Measurements from ENCODE around the gene GARIN5B. TPM values are rescaled to one million over a fixed set of nuclear protein-coding genes. Genes with fewer than 3 reads are reported as not detected.
A peak's percentile ranks its signal among the peaks of the same experiment; 100 is the strongest.

The GARIN5B gene
- total and polyA plus RNA-seq, 12 donors, result not detected

GRCh38 chr19:55344444-55344843 is 18.6 kb downstream of the GARIN5B start:
- Histone ChIP-seq H3K27ac (no peak overlapping the region), H3K36me3 (replicated peaks in 1 of 2) (peaks cover 0 to 21% of the 10 kb centered on the region in 2 donors), H3K27me3 (no peaks in the 10 kb centered on the region), H3K9me3 (replicated peaks in 1 of 3) (no peaks in the 10 kb centered on the region), H3K4me3 (no peak overlapping the region), H3K4me1 (replicated peaks in 1 of 2) (peaks cover 14 to 15% of the 10 kb centered on the region in 2 donors)
- TF ChIP-seq POLR2A (IDR thresholded peaks at IDR 0.05) (no peak), CTCF (IDR thresholded peaks at IDR 0.05) (no peak)
- DNase-seq, result no peak
- intact Hi-C loops (cut with DNase I), result no loop called here
- WGBS, 4 donors, result 83 to 89% (median 87%) methylated on average over 8 to 9 of the region's 9 CpGs

- intact Hi-C loops (cut with DNase I), result no loop called here
- 77 to 93% (median 87%) methylated on average over 16 to 50 of the region's 50 CpGs for WGBS, 4 donors
- Histone ChIP-seq H3K4me1 (replicated peaks in 1 of 2) (peaks cover 14 to 15% of the 10 kb centered on the region in 2 donors), H3K27ac (no peak overlapping the region), H3K4me3 (peak overlapping the region in 1 of 4 donors; percentile 66), H3K27me3 (no peaks in the 10 kb centered on the region), H3K36me3 (replicated peaks in 1 of 2) (peaks cover 0 to 21% of the 10 kb centered on the region in 2 donors), H3K9me3 (replicated peaks in 1 of 3) (no peaks in the 10 kb centered on the region)
- no peak for DNase-seq
- no peak for TF ChIP-seq POLR2A (IDR thresholded peaks at IDR 0.05)
- TF ChIP-seq CTCF (IDR thresholded peaks at IDR 0.05), result no peak
Measured at GRCh38 chr19:55341595-55342531, 21.2 kb downstream of the GARIN5B start.

- H3K27ac ChIP-seq, result no peak overlapping the region
- H3K36me3 ChIP-seq (replicated peaks in 1 of 2), result peaks cover 0 to 21% of the 10 kb centered on the region in 2 donors
- intact Hi-C loops (cut with DNase I), result no loop called here
- TF ChIP-seq CTCF (IDR thresholded peaks at IDR 0.05) (no peak), POLR2A (IDR thresholded peaks at IDR 0.05) (no peak)
- H3K4me3 ChIP-seq, result peak overlapping the region in 2 of 4 donors; percentile 66 to 70
- peaks cover 14 to 15% of the 10 kb centered on the region in 2 donors for H3K4me1 ChIP-seq (replicated peaks in 1 of 2)
- H3K9me3 ChIP-seq (replicated peaks in 1 of 3), result no peaks in the 10 kb centered on the region
- DNase-seq, result peak; percentile 70 to 86 (median 81)
- WGBS, 4 donors, result 0 to 5% (median 2%) methylated on average over 3 to 15 of the region's 15 CpGs
- H3K27me3 ChIP-seq, result no peaks in the 10 kb centered on the region
Measured at GRCh38 chr19:55341171-55341588, 21.9 kb downstream of the GARIN5B start.

- Histone ChIP-seq H3K4me1 (replicated peaks in 1 of 2) (peaks cover 14 to 15% of the 10 kb centered on the region in 2 donors), H3K4me3 (peak overlapping the region; percentile 54 to 83 (median 68)), H3K27me3 (no peaks in the 10 kb centered on the region), H3K36me3 (replicated peaks in 1 of 2) (peaks cover 0 to 21% of the 10 kb centered on the region in 2 donors), H3K9me3 (replicated peaks in 1 of 3) (no peaks in the 10 kb centered on the region), H3K27ac (no peak overlapping the region)
- TF ChIP-seq POLR2A (IDR thresholded peaks at IDR 0.05) (no peak), CTCF (IDR thresholded peaks at IDR 0.05) (no peak)
- peak in 2 of 7 donors; percentile 15 to 36 for DNase-seq
- intact Hi-C loops (cut with DNase I), result no loop called here
- 1 to 4% (median 2%) methylated on average over 12 to 24 of the region's 24 CpGs for WGBS, 4 donors
Measured at GRCh38 chr19:55340784-55341147, 22.3 kb downstream of the GARIN5B start.

Measured in adrenal gland (tissue), 12 donors.